SU-DHL-6 (cell line): ENCODE results near the gene ZBP1.

Source experiments
- H2AFZ ChIP-seq: fragments of 200-600 bp; sonication (generic); 2 replicates; pipeline ENCODE4 v1.6.1; 2014; ENCODE audit warnings: low read depth, mild to moderate bottlenecking, moderate library complexity, mixed read lengths, antibody characterized with exemption, low read length; ENCODE audit not compliant: severe bottlenecking
- H3F3A ChIP-seq: fragments of 200-600 bp; shearing (Covaris generic); 2 replicates; pipeline ENCODE4 v1.6.0; 2016; ENCODE audit warnings: antibody characterized with exemption, mild to moderate bottlenecking; ENCODE audit not compliant: insufficient read depth
- H3K27ac ChIP-seq: fragments of 200-600 bp; sonication (generic); 2 replicates; pipeline ENCODE4 v1.5.1; 2016; ENCODE audit warnings: low read depth, mild to moderate bottlenecking, low read length, moderate library complexity, mixed read lengths
- H3K27me3 ChIP-seq: fragments of 200-600 bp; sonication (generic), shearing (Covaris generic); 2 replicates; pipeline ENCODE4 v1.6.0; 2014; ENCODE audit warnings: mild to moderate bottlenecking, low read length
- H3K36me3 ChIP-seq: fragments of 200-600 bp; sonication (generic); 2 replicates; pipeline ENCODE4 v1.6.1; 2014; ENCODE audit warnings: mild to moderate bottlenecking, low read length, mixed read lengths
- H3K4me2 ChIP-seq: fragments of 300-600, 200-600 bp; shearing (Covaris generic), sonication (generic); 2 replicates; pipeline ENCODE4 v1.6.0; 2014; ENCODE audit warnings: low read length, low read depth, mild to moderate bottlenecking; ENCODE audit not compliant: poor library complexity, severe bottlenecking
- H3K4me3 ChIP-seq: fragments of 200-600 bp; sonication (generic); 2 replicates; pipeline ENCODE4 v1.5.1; 2014; ENCODE audit warnings: antibody characterized with exemption, low read length, mild to moderate bottlenecking, mixed read lengths; ENCODE audit not compliant: insufficient read depth, poor library complexity, severe bottlenecking
- H3K79me2 ChIP-seq: fragments of 200-600 bp; sonication (generic); 2 replicates; pipeline ENCODE4 v1.6.1; 2014; ENCODE audit warnings: mild to moderate bottlenecking, low read length, moderate library complexity; ENCODE audit not compliant: insufficient read depth
- H3K9ac ChIP-seq: fragments of 200-600 bp; sonication (generic); 2 replicates; pipeline ENCODE4 v1.7.0; 2014; ENCODE audit warnings: mild to moderate bottlenecking, low read length
- H3K9me2 ChIP-seq: fragments of 200-600 bp; sonication (generic); replicated peaks from 2 replicates; pipeline ENCODE4 v1.6.1; 2014; ENCODE audit warnings: low read length; ENCODE audit not compliant: insufficient read depth
- H3K9me3 ChIP-seq: fragments of 200-600 bp; sonication (generic); 2 replicates; pipeline ENCODE4 v1.6.1; 2014; ENCODE audit warnings: low read length, mixed read lengths; ENCODE audit not compliant: insufficient read depth
- H4K20me1 ChIP-seq: fragments of 200-600 bp; sonication (generic); 2 replicates; pipeline ENCODE4 v1.6.1; 2014; ENCODE audit warnings: low read depth, mild to moderate bottlenecking, antibody characterized with exemption, low read length, moderate library complexity, mixed read lengths
- CTCF ChIP-seq: fragments of 200-600 bp; sonication (generic); IDR thresholded peaks from one replicate; pipeline ENCODE4 v1.5.1; 2017; ENCODE audit warnings: antibody characterized with exemption, mild to moderate bottlenecking, low read length, moderate library complexity; ENCODE audit not compliant: insufficient read depth, poor library complexity, severe bottlenecking
- EZH2phosphoT487 ChIP-seq: fragments of 200-600 bp; sonication (generic), shearing (Covaris generic); conservative IDR thresholded peaks from 2 replicates; pipeline ENCODE4 v1.6.1; 2018; ENCODE audit warnings: mild to moderate bottlenecking, antibody characterized with exemption, low read length, moderate library complexity, mixed read lengths

ZBP1 gene

GRCh38 chr20:57618764-57619050, 1.5 kb downstream of the ZBP1 start:
- Histone ChIP-seq H3K27ac (no peak overlapping the region), H3K9me3 (no peaks in the 10 kb centered on the region), H3K9me2 (no peaks in the 10 kb centered on the region), H3K9ac (no peak overlapping the region), H3F3A (peaks cover 24% of the 10 kb centered on the region), H4K20me1 (no peaks in the 10 kb centered on the region), H3K79me2 (no peaks in the 10 kb centered on the region), H3K4me2 (peak overlapping the region; percentile 49), H2AFZ (no peak overlapping the region), H3K27me3 (no peaks in the 10 kb centered on the region; the same call in 1 of the 2 replicates), H3K36me3 (no peaks in the 10 kb centered on the region), H3K4me3 (no peak overlapping the region)
- TF ChIP-seq EZH2phosphoT487 (0 out of 2 replicates have a peak, but pooled peaks have one; percentile 2), CTCF (no peak)

GRCh38 chr20:57618091-57618763, 2.0 kb downstream of the ZBP1 start:
- Histone ChIP-seq H3K4me3 (no peak overlapping the region), H3K9ac (no peak overlapping the region)

GRCh38 chr20:57617079-57617795, 3.0 kb downstream of the ZBP1 start:
- Histone ChIP-seq H3F3A (peaks cover 24% of the 10 kb centered on the region), H3K36me3 (no peaks in the 10 kb centered on the region), H3K9ac (no peak overlapping the region), H4K20me1 (no peaks in the 10 kb centered on the region), H2AFZ (no peak overlapping the region), H3K9me3 (no peaks in the 10 kb centered on the region), H3K4me2 (no peak overlapping the region), H3K27me3 (no peaks in the 10 kb centered on the region; the same call in 1 of the 2 replicates), H3K79me2 (no peaks in the 10 kb centered on the region), H3K9me2 (no peaks in the 10 kb centered on the region), H3K4me3 (no peak overlapping the region), H3K27ac (no peak overlapping the region)
- TF ChIP-seq CTCF: no peak
- no peak for TF ChIP-seq EZH2phosphoT487

More at GRCh38 chr20:57618091-57618763, 2.0 kb downstream of the ZBP1 start:
- H3K27me3 ChIP-seq: no peaks in the 10 kb centered on the region; the same call in 1 of the 2 replicates
- TF ChIP-seq EZH2phosphoT487: 0 out of 2 replicates have a peak, but pooled peaks have one; percentile 79
- no peak for TF ChIP-seq CTCF
- H3K9me2 ChIP-seq: no peaks in the 10 kb centered on the region
- no peak overlapping the region for H3K27ac ChIP-seq
- H3K4me2 ChIP-seq: peak overlapping the region; percentile 49
- H2AFZ ChIP-seq: no peak overlapping the region
- H3K9me3 ChIP-seq: no peaks in the 10 kb centered on the region
- H3K36me3 ChIP-seq: no peaks in the 10 kb centered on the region
- no peaks in the 10 kb centered on the region for H3K79me2 ChIP-seq
- no peaks in the 10 kb centered on the region for H4K20me1 ChIP-seq
- H3F3A ChIP-seq: peaks cover 24% of the 10 kb centered on the region
